ENCODE data around the gene IGFBP4. TPM values are rescaled to one million over a fixed set of nuclear protein-coding genes. Genes with fewer than 3 reads are reported as not detected.

The IGFBP4 gene
- total and polyA plus RNA-seq, 2 donors from 2014 or later, result 545 to 743 TPM

DNA sequence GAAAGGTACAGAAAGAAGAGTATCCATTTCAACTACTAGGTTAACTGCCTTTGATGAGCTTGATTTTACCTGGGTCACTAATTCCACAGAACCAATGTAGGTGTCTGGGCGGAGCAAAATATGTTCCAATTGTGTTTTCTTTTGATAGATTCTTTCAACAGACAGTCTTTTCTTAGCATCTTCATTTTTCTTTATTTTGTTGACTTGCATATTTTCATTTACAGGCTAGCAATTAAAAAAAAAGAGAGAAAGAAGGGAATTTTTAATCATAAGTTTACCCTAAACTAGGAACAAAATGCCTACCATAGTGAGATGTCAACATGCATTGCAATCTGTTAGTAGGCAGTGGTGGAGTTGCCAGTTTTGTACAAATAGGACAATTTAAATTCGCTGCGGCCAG, 26.6 kb upstream of the IGFBP4 start:
- TF ChIP-seq, protein P1, sequence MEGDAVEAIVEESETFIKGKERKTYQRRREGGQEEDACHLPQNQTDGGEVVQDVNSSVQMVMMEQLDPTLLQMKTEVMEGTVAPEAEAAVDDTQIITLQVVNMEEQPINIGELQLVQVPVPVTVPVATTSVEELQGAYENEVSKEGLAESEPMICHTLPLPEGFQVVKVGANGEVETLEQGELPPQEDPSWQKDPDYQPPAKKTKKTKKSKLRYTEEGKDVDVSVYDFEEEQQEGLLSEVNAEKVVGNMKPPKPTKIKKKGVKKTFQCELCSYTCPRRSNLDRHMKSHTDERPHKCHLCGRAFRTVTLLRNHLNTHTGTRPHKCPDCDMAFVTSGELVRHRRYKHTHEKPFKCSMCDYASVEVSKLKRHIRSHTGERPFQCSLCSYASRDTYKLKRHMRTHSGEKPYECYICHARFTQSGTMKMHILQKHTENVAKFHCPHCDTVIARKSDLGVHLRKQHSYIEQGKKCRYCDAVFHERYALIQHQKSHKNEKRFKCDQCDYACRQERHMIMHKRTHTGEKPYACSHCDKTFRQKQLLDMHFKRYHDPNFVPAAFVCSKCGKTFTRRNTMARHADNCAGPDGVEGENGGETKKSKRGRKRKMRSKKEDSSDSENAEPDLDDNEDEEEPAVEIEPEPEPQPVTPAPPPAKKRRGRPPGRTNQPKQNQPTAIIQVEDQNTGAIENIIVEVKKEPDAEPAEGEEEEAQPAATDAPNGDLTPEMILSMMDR (IDR thresholded peaks at IDR 0.05; ENCODE audit: borderline replicate concordance, extremely low read depth, insufficient read depth), result no peak
- H3K27ac ChIP-seq (ENCODE audit: low read depth in 2 of 2, low read length in 2 of 2), result no peak overlapping the region
- no peaks in the 10 kb centered on the region for H3K27me3 ChIP-seq (ENCODE audit: control insufficient read depth, insufficient read depth, low read length)
- FAIRE-seq (no peak), DNase-seq (no peak)
- H3K4me1 ChIP-seq (ENCODE audit: control insufficient read depth in 2 of 3, insufficient read depth in 2 of 3, low read depth in 1 of 3, low read length in 3 of 3), result peaks cover 0 to 7% (median 4%) of the 10 kb centered on the region in 3 donors
- no peaks in the 10 kb centered on the region for H3K36me3 ChIP-seq (ENCODE audit: control insufficient read depth in 2 of 3, insufficient read depth in 3 of 3, low read length in 3 of 3)
- intact Hi-C loops (cut with DNase I), result loop anchor here (10.0 kb wide), 1 partner anchor 52 kb away; the partner anchor contains the start of gene GJD3
- peak overlapping the region in 1 of 3 donors; percentile 54 for H3K9ac ChIP-seq (ENCODE audit: low read length in 3 of 3)
- no peaks in the 10 kb centered on the region for H3K9me3 ChIP-seq (ENCODE audit: control insufficient read depth in 2 of 3, insufficient read depth in 1 of 3, low read length in 3 of 3)
- H3K4me3 ChIP-seq (ENCODE audit: low read length in 3 of 3), result peak overlapping the region in 1 of 3 donors; percentile 73

DNA sequence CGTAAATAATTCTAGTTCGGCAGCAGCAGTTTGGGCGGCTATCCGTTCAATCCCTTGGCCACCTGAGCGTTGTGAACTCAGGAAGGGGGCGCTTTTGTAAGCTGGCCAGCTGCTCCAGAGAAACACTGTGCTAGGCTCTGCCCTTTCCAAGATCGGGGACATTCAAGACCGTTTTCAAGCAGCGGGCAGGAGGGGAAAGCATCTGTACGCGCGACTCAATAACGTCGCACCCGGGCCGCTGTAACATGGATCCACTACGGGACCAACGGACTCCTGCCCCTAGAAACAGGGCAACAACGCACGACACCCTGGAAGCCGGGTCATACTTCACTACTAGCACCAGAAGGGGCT, 26.0 kb upstream of the IGFBP4 start:
- FAIRE-seq, result no peak
- peak in 2 of 5 donors; percentile 40 to 41 for DNase-seq
- Histone ChIP-seq H3K9ac (ENCODE audit: low read length in 3 of 3) (peak overlapping the region in 2 of 3 donors; percentile 3 to 54), H3K27me3 (ENCODE audit: control insufficient read depth, insufficient read depth, low read length) (no peaks in the 10 kb centered on the region), H3K36me3 (ENCODE audit: control insufficient read depth in 2 of 3, insufficient read depth in 3 of 3, low read length in 3 of 3) (no peaks in the 10 kb centered on the region), H3K4me3 (ENCODE audit: low read length in 3 of 3) (peak overlapping the region; percentile 47 to 82 (median 73)), H3K9me3 (ENCODE audit: control insufficient read depth in 2 of 3, insufficient read depth in 1 of 3, low read length in 3 of 3) (no peaks in the 10 kb centered on the region), H3K27ac (ENCODE audit: low read depth in 2 of 2, low read length in 2 of 2) (no peak overlapping the region), H3K4me1 (ENCODE audit: control insufficient read depth in 2 of 3, insufficient read depth in 2 of 3, low read depth in 1 of 3, low read length in 3 of 3) (peaks cover 0 to 7% (median 4%) of the 10 kb centered on the region in 3 donors)
- intact Hi-C loops (cut with DNase I), result loop anchor here (10.0 kb wide), 1 partner anchor 52 kb away; the partner anchor contains the start of gene GJD3
- TF ChIP-seq, protein P1 (IDR thresholded peaks at IDR 0.05; ENCODE audit: borderline replicate concordance, extremely low read depth, insufficient read depth), result no peak

DNA sequence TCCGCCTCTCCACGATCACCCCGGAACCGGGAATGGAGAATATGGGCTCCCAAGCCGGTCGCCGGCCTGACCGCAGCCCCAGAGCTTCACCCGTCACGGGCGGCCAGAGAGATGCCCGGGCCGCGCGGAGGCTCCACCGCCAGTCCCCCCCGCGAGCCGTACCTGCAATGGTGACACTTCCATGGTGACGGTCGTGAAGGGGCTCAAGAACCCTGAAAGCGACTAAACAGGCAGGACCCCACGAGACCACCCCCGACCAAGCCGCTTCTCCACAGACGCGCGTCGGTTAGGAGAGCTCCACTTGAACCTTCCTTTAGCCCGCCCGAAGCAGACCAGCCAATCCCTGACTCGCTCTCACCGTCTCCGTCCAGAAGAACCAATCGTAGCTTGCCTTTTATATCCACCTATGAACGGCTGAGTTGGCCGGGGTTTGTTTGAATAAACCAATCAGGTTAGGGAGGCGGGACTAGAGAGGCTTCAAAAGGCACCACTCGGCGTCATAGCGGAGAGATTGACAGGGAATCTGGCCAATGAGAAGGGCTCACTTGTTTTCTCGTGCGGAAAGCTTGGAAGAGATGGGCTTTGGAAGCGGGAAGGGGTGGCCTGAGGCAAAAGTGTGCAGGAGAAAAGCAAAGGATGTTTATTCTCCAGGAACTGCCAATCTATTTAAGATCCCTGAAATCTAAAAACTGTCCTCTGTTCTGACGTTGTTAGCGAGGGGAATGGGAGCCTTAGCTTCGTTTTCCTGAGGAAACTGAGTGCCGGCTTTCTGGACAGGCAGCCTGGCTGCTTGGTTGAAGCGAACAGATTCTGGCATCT, 25.4 kb upstream of the IGFBP4 start, which contains the start of gene TOP2A:
TOP2A (minus strand) TSS at position 288 of the 819 bp plus-strand sequence; CDS start at position 183, 105 bp downstream.
- FAIRE-seq, result peak; percentile 99
- peaks cover 0 to 7% (median 4%) of the 10 kb centered on the region in 3 donors for H3K4me1 ChIP-seq (ENCODE audit: control insufficient read depth in 2 of 3, insufficient read depth in 2 of 3, low read depth in 1 of 3, low read length in 3 of 3)
- intact Hi-C loops (cut with DNase I), result loop anchor here (10.0 kb wide), 1 partner anchor 53 kb away; the partner anchor contains the start of gene GJD3

More for the DNA sequence above, 25.4 kb upstream of the IGFBP4 start, which contains the start of gene TOP2A:
- Histone ChIP-seq H3K9ac (ENCODE audit: low read length in 3 of 3) (peak within 1 kb of the TSS in 2 of 3 donors; percentile 65 to 86), H3K27ac (ENCODE audit: low read depth in 2 of 2, low read length in 2 of 2) (peak within 1 kb of the TSS in 1 of 2 donors; percentile 12), H3K9me3 (ENCODE audit: control insufficient read depth in 2 of 3, insufficient read depth in 1 of 3, low read length in 3 of 3) (no peaks in the 10 kb centered on the region), H3K4me3 (ENCODE audit: low read length in 3 of 3) (peak within 1 kb of the TSS; percentile 62 to 90 (median 82)), H3K27me3 (ENCODE audit: control insufficient read depth, insufficient read depth, low read length) (no peaks in the 10 kb centered on the region), H3K36me3 (ENCODE audit: control insufficient read depth in 2 of 3, insufficient read depth in 3 of 3, low read length in 3 of 3) (no peaks in the 10 kb centered on the region)
- DNase-seq, result peak; percentile 95 to 100 (median 99)
- TF ChIP-seq, protein P1 (IDR thresholded peaks at IDR 0.05; ENCODE audit: borderline replicate concordance, extremely low read depth, insufficient read depth), result no peak
